ENCODE results near the gene INSRR. TPM values are rescaled to one million over a fixed set of nuclear protein-coding genes. Genes with fewer than 3 reads are reported as not detected.

The INSRR gene
- total and polyA plus RNA-seq, 2 of the 8 experiments (the other 6 are each of a cell fraction or from before 2014, with no cell fraction given), result 0.02 TPM; not detected in 1

GRCh38 chr1:156906206-156906906 is 47.4 kb upstream of the INSRR start:
- Histone ChIP-seq H3K4me2 (ENCODE audit: insufficient read depth in 1 of 2, low read depth in 2 of 2, low read length in 2 of 2) (no peak overlapping the region), H2BK120ac (replicated peaks; ENCODE audit: low read depth, low read length) (no peak overlapping the region), H3K4me1 (replicated peaks in 1 of 4; ENCODE audit: control insufficient read depth in 3 of 4, insufficient read depth in 4 of 4, low read length in 3 of 4) (peaks cover 2 to 4% (median 3%) of the 10 kb centered on the region in 4 experiments; a peak in 6 of 7 replicates), H2BK12ac (ENCODE audit: low read depth, low read length) (no peak overlapping the region), H3K27me3 (replicated peaks in 1 of 4; ENCODE audit: control insufficient read depth in 3 of 4, extremely low read depth in 1 of 4, insufficient read depth in 3 of 4, low read length in 3 of 4) (peaks cover 0 to 3% (median under 1%) of the 10 kb centered on the region in 4 experiments; a peak in 3 of 7 replicates), H3K79me1 (ENCODE audit: low read depth, low read length) (no peaks in the 10 kb centered on the region), H3K79me2 (ENCODE audit: control insufficient read depth in 1 of 2, insufficient read depth in 2 of 2, low read length in 2 of 2) (no peaks in the 10 kb centered on the region), H3K9me3 (ENCODE audit: insufficient read depth in 2 of 2, low read depth in 1 of 2, low read length in 1 of 2) (peaks cover 0 to 4% of the 10 kb centered on the region in 2 experiments; a peak in 1 of 4 replicates), H2BK5ac (ENCODE audit: low read depth, low read length) (no peak overlapping the region), H3K9ac (replicated peaks in 1 of 4; ENCODE audit: extremely low read depth in 1 of 4, low read depth in 3 of 4, low read length in 3 of 4) (no peak overlapping the region), H3K27ac (ENCODE audit: low read depth, low read length) (no peak overlapping the region), H2AFZ (ENCODE audit: low read length) (no peak overlapping the region), H4K20me1 (replicated peaks in 1 of 2; ENCODE audit: control insufficient read depth in 1 of 2, insufficient read depth in 2 of 2, low read length in 2 of 2) (peaks cover 0 to 4% of the 10 kb centered on the region in 2 experiments), H2AK5ac (ENCODE audit: low read depth, low read length) (no peak overlapping the region), H4K8ac (ENCODE audit: extremely low read depth, insufficient read depth, low read length) (no peak overlapping the region), H3K56ac (replicated peaks; ENCODE audit: insufficient read length, low read depth, low read length) (no peak overlapping the region), H4K5ac (ENCODE audit: insufficient read length, low read depth, low read length) (no peak overlapping the region), H3K14ac (ENCODE audit: insufficient read length) (no peak overlapping the region), H3K4me3 (ENCODE audit: extremely low read depth in 1 of 4, insufficient read depth in 2 of 4, low read depth in 3 of 4, low read length in 4 of 4) (no peak overlapping the region), H4K91ac (replicated peaks; ENCODE audit: insufficient read length, low read length) (no peak overlapping the region), H3K36me3 (ENCODE audit: control insufficient read depth in 2 of 4, insufficient read depth in 4 of 4, low read length in 3 of 4) (no peaks in the 10 kb centered on the region), H2BK15ac (ENCODE audit: low read length) (no peak overlapping the region), H3K23ac (ENCODE audit: insufficient read length) (no peak overlapping the region), H3K18ac (ENCODE audit: extremely low read depth, low read length) (no peak overlapping the region), H3K23me2 (ENCODE audit: low read depth, low read length) (peaks cover 3% of the 10 kb centered on the region; the same call in 1 of the 2 replicates), H3K4ac (replicated peaks; ENCODE audit: insufficient read length, low read depth, low read length) (no peak overlapping the region), H2BK20ac (ENCODE audit: low read length) (no peak overlapping the region)
- FAIRE-seq, result no peak
- 88% methylated on average over 14 of the region's 16 CpGs; no CpG with 5 or more reads in 1 of the 2 experiments for WGBS, 2 experiments (ENCODE audit: extremely low coverage in 1 of 2, insufficient coverage in 1 of 2, insufficient read length in 1 of 2, insufficient replicate concordance in 2 of 2, low coverage in 1 of 2, low lambda C conversion rate in 2 of 2, missing lambda C conversion rate in 1 of 2)
- DNase-seq (ENCODE audit: low read depth in 1 of 2, low spot score in 2 of 2), result no peak
- ChIA-PET POLR2A (ENCODE audit: partially characterized antibody) (no interaction called here), CTCF (ENCODE audit: partially characterized antibody) (interaction anchor here (0.7 kb wide), 1 partner anchor 11 kb away, joined by 3 read pairs; no protein-coding TSS in a partner anchor)
- no peak for TF ChIP-seq ZNF274 (IDR thresholded peaks at IDR 0.05; ENCODE audit: borderline replicate concordance, extremely low read depth, low read length)
- TF ChIP-seq RXRA (IDR thresholded peaks at IDR 0.05; ENCODE audit: insufficient read depth, low read depth, low read length), result no peak
- TF ChIP-seq ASH2L (IDR thresholded peaks at IDR 0.05; ENCODE audit: low read length), result no peak
- TF ChIP-seq ATF2 (IDR thresholded peaks at IDR 0.05; ENCODE audit: low read length), result no peak
- no peak for TF ChIP-seq SIRT6 (IDR thresholded peaks at IDR 0.05; ENCODE audit: low read length)
- TF ChIP-seq SP1 (IDR thresholded peaks at IDR 0.05; ENCODE audit: low read depth, low read length), result no peak
- TF ChIP-seq SIN3A (conservative IDR thresholded peaks at IDR 0.05 in 1 of 2, IDR thresholded peaks at IDR 0.05 in 1 of 2; ENCODE audit: low read depth in 1 of 2, low read length in 2 of 2), result no peak
- no peak for TF ChIP-seq MAX (IDR thresholded peaks at IDR 0.05)
- no peak for TF ChIP-seq SP2 (IDR thresholded peaks at IDR 0.05; ENCODE audit: low read length)
- no peak for TF ChIP-seq CTBP2 (IDR thresholded peaks at IDR 0.05; ENCODE audit: borderline replicate concordance, insufficient read depth, insufficient read length, low read length)
- no peak for TF ChIP-seq JUND (IDR thresholded peaks at IDR 0.05; ENCODE audit: low read length)
